Activated CD8-positive, alpha-beta memory T cell treated with anti-CD3 and anti-CD28 coated beads for 24 hours (primary cell): ENCODE data around the gene PGLYRP4.

ENCODE experiments used
- DNase-seq: peaks from one replicate; pipeline ENCODE4 v3.0.0-alpha.2; 2020

The PGLYRP4 gene

DNA sequence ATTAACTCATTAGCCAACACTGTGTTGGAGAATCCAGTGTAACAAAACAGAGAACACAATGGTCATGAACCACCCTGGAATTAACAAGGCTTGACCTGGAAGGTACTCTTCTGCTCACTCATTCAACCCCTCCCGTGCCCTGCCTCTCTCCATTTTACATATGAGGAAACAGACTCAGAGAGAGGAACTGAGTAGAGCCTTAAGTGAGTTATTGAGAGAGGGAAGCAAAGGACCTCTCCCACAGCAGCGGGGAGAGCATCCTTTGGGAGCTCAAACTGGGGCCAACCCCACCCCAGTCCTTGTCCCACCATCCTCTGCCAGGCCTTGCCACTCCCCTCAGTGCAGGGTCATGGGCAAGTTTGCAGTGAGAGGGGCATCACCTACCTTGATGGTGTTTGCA, 25.4 kb upstream of the PGLYRP4 start:
- DNase-seq = no peak

- no peak for DNase-seq
Measured at GRCh38 chr1:153372571-153372970, 23.9 kb upstream of the PGLYRP4 start.

DNA sequence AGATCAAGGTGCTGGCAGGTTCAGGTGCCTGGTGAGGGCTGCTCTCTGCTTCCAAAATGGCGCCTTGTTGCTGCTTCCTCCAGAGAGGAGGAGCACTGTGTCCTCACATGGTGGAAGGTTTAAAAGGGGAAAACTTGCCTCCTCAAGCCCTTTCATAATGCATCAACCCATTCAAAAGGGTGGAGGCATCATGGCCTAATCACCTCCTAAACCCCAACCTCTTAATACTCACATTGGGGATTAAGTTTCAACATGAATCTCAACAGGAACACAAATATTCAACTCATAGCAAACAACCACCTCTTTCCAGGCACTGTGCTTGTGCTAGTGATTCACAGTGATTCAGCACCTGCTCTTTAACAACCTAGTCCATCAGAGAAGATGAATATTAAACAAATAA, 22.6 kb upstream of the PGLYRP4 start:
- no peak for DNase-seq

GRCh38 chr1:153370146-153370545, 21.5 kb upstream of the PGLYRP4 start:
- no peak for DNase-seq

DNA sequence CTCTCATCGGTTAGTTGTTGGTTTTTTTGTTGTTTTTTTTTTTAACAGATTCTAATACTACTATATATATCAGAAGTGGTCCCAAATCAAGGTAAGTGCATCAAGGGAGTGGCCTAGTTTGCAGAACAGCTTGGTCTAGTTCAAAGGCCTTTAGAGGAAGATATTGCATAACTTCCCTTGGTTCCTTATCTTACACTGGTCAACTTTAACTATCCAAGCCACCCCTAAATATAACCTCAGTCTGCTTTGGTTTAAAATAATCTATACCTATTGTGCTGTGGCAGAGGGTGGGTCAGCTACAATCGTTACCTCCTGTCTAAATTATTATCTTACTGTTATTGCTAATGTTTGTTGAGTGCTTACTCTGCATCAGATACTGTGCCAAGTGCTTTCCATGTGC, 19.9 kb upstream of the PGLYRP4 start:
- no peak for DNase-seq

DNA sequence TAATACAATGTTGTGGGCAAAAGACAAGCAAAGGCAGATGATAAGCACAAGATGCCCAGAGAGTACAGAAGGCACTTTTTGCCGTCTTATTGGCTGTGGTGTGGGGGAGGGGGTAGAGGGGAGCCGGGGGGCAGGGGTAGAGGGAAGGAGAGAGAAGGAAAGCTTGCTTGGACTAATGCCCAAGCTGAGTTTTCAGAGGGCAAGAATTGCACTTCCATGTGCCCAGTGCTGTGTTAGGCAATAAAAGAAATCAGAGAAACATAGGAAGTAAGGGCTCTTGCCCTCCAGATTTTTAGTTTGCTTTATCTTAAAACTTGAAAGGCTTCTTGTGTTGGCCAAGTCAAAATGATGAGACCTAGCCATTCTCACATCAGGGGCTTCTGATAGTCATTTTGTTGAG, 18.4 kb upstream of the PGLYRP4 start:
- DNase-seq = no peak

- no peak for DNase-seq
Measured at GRCh38 chr1:153366261-153366660, 17.6 kb upstream of the PGLYRP4 start.

DNA sequence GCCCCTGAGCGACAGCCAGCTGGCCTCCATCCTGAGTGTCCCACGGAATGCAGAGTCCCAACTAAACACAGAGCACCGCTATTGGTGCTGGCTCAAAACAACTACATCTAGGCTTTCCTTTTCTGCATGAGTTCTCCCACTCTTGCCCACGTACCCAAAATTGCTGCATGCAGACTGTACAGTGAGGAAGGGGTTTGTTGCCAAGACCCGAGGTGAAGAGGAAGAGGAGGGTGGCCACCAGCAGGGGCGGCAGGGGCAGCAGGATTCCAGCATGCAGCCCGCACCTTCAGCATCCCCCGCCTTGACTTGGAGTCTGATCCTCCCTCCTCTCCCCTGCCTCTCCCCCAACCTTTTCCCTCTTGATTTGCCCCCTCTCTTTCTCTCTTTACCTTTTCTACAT, 17.1 kb upstream of the PGLYRP4 start:
- DNase-seq = no peak

- DNase-seq = no peak
Measured at GRCh38 chr1:153364766-153365666, 16.4 kb upstream of the PGLYRP4 start.

DNA sequence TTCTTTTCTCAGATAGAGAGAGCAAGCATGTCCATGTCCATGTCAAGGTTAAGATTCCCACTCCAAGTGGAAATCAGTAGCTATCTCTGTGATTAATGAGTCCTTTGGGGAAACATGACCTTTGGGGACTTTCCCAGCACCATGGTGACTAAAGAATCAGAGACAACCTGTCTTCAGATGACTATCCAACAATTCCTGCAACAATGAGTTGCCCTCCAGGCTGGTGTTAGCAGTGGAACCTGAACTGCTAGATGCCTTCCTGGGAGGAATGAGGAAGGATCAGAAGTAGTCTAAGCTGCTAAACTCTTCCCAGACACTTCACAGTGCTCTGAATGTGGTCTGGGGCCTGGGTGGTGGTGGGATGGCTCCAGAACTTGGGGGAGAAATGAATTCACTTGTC, 15.5 kb upstream of the PGLYRP4 start:
- no peak for DNase-seq

DNA sequence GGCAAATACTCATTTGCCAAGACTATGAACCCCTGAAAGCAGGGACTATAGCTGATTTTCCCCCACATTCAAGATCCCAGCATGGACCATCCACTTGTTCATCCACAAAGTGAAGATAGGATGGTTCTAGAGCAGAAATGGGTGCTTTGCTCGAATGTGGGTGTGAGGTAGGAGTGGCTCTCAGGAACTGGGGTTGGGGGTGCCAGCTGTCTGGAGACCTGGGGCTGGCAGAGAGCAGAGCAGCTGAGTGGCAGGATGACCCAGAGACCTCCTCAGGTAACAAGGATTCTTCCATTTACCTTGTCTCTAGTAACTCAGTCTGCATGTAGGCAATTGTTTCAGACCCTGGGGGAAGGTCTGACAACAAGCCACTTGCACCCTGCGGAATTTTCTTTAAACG, 15.0 kb upstream of the PGLYRP4 start:
- DNase-seq = no peak

- DNase-seq = no peak
Measured at GRCh38 chr1:153362187-153362775, 13.6 kb upstream of the PGLYRP4 start.

DNA sequence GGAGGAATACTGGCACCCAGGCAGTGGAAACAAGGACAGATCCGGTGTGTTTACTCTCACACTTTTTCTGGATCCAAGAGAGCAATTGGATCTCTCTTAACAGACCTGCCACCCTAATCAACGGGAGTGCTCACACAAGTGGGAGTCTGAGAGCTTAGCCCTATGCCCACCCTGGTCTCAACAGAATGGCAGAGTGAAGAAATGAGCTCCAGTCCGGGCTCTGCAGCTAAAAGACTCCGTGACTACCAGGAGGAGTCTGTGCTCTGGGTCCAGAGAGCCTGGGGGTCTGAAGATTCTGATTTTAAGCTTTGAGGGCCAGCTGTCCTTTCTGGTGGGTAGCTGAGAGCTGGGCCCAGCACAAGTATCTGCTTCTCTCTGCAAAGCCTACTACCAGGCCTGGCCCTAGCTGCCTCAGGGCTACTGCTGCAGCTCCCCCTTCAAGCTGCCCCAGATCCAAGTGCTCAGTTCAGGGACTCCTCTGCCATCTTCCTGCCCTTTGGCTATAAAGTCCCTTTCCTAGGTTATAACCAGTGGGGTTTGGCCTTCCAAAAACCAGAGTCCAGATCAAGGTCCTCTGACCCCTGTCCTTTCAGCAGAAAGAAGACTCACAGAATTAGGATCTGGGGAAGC, 13.0 kb upstream of the PGLYRP4 start:
- DNase-seq = no peak

- no peak for DNase-seq
Measured at GRCh38 chr1:153360592-153361479, 12.2 kb upstream of the PGLYRP4 start.

GRCh38 chr1:153360190-153360589, 11.5 kb upstream of the PGLYRP4 start:
- no peak for DNase-seq

DNA sequence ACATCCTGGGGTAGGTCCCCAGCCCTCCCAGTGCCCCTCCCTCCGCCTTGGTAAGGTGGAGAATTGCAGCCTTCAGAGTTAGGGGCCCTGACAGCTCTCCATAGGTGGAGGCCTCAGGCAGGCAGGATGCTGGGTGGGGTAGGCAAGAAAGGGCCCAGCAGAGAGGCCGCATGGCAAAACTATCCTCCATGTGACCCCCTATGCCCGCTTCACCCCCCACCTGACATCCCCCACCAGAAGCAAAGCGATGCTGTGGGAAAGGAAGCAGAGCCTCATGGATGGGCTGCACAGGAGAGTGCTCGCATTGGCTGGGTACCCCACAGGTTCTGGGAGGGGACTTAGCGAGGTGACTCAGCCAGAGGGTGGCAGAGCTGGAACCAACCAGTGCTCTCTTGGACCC, 10.6 kb upstream of the PGLYRP4 start:
- peak; percentile 47 for DNase-seq

- peak; percentile 35 for DNase-seq
Measured at GRCh38 chr1:153358691-153358975, 10.0 kb upstream of the PGLYRP4 start.

DNA sequence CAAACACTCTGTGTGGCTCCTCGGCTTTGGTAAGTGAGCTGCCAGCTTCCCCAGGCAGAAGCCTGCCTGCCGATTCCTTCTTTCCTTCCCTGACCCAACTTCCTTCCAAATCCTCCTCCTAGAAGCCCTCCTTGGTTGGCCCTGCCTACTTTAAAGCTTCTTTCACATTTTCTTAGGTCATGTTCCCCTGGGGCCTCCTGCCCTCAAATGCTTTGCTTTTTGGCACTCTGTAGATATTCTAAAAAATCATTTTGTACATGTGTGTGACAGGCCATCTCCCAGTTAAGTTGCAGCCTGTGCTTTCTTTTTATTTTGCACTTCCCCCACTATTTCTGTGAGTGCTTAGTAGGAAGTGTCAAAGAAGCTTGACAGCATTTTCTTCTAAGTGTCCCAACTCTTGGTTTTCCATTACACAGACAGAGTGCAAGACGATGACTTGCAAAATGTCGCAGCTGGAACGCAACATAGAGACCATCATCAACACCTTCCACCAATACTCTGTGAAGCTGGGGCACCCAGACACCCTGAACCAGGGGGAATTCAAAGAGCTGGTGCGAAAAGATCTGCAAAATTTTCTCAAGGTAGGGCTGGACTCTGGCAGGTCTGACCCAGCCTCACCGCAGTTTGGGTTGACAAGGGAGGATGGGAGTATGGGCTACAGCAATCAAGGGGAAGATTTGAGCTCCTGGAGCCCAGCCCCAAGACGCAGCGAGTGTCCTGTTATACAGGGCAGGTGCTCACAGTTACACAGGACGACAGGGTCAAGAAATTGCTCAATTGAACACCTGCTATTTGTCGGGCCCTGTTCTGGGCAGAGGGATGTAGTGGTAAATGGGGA, 9.4 kb upstream of the PGLYRP4 start, which contains the start of gene S100A9:
Gene S100A9, plus strand, starts transcription at position 2 of the 838 bp plus-strand sequence. Its CDS starts 430 bp downstream, at position 432.
- peak; percentile 50 for DNase-seq

DNA sequence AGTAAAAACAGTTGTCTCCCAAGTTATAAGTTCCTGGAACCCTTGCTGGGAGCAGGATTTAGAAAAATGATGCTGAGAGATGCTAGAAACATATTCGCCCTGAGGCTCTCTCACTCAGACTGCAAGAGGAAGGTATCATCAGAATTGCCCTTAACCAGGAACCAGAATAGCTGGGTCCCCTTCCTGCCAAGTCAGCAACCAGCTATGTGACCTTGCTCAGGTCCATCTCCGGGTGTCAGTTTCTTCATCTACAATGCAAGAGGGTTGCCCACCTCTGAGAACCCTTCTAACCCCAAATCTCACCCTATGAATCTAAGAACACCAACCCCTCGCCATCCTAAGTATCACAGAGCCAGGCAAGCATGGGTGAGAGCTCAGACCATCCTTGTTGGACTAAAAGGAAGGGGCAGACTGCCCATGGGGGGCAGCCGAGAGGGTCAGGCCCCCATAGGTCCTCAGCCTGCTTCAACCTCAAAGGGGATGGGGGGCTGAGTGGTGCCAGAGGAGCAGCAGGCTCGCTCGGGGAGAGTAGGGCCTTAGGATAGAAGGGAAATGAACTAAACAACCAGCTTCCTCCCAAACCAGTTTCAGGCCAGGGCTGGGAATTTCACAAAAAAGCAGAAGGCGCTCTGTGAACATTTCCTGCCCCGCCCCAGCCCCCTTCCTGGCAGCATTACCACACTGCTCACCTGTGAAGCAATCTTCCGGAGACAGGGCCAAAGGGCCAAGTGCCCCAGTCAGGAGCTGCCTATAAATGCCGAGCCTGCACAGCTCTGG, 8.6 kb upstream of the PGLYRP4 start:
- DNase-seq = peak; percentile 54

DNA sequence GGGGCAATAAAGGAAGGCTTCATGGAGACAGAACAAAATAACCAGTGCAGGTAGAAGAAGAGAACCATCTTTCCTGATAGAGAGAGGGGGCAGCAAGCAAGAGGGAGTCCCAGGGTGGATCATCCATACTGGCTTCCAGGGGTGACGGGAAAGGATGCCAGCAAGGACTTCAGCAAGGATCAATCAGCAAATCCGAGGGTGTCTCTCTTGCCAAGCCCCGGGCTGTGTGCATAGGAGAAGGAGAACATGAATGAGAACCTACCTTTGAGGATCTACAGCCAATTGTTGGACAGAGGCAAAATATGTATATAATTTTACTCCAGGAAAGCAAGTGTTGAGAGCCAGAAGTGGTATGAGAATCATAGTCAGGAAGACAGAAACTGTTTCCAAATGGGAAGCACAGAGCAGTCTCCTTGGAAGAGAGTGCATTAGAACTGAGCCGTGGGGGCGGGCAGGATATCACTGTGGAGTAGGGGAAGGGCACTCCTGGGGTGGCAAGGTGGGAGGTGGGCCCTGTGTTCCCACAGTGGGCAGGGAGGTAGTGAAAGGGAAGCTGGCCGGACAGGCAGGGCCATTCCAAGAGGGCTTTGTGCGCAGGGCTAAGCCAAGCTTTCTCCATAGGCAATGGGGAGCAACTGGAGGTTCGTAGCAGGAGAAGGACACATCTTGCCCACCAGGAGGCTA, 7.9 kb upstream of the PGLYRP4 start:
- peak; percentile 49 for DNase-seq
